HUDEP-2 (cell line): ENCODE results near the gene DHX35.
"Not testable (repeated sequence)": the region's sequence is repeated elsewhere in the genome, so short reads cannot be mapped to it uniquely, and the experiment has no call there.

Source experiments
- DNase-seq, 76 experiments: peaks; one replicate each; lab custom pipeline; 2025; ENCODE audit not compliant: unreplicated experiment in 76 of 76; lab: John Stamatoyannopoulos, UW

DHX35 gene

GRCh38 chr20:38937978-38938473 is 24.1 kb upstream of the DHX35 start:
- no peak for DNase-seq

DNA sequence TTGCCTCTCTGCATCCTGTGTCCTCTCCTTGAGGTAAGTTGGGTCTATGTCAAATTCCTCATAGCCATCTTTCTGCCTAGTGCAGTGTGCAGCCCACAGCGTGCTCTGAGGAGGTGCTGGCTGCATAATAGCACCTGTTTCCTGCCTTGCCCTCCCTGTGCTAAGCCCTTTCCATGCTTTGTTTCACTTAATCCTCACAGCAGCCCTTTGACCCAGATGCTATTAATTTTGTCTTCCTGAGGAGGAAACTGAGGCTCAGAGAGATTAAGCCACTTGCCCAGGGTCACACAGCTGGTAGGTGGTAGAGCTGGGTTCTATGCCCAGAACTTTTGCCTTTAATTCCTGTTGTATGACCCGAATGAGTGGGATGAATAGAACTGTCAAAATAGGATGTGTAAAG is 22.5 kb upstream of the DHX35 start:
- DNase-seq: no peak

- DNase-seq: no peak
These were observed 21.5 kb upstream of the DHX35 start for GRCh38 chr20:38940644-38941043.

GRCh38 chr20:38941726-38942389 is 20.3 kb upstream of the DHX35 start:
- DNase-seq: no peak

DNA sequence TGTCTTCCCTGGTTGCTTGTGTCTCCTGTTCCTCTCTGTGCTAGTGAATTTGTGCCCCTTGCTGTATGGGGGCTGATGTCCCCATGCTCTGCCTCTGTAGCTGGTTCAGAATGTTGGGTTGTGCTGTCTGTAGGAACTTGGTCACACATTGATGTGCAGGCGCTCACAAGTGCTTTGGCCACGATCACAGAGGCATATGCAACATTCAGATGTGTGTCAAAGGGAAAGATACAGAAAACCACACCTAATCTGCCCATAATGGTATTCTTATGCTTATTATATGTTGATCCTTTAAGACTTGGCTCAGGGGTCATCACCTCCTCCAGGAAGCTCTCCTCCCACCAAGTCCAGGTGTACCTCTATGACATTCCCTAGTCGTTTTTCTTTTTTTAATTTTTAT is 17.1 kb upstream of the DHX35 start:
- DNase-seq: peak in 5 of 76 experiments; percentile 9 to 24 (median 16)

DNA sequence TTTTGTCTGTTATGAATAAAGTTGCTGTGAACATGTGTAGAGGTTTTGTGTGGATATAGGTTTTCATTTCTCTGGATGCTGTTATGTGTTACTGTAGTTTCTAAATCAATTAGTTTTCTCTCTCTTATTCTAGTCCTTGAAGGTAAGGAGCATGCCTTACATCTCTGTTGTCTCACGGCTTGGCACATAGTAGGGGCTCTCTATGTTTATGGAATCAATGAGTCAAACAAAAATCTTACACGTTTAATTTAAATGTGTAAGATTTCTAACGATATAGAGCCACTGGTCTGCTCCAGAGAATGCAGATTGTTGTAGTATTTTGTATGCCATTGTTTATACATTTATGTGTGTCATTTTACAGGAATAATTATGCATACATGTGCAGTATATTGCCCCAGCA is 15.3 kb upstream of the DHX35 start:
- DNase-seq: no peak

DNA sequence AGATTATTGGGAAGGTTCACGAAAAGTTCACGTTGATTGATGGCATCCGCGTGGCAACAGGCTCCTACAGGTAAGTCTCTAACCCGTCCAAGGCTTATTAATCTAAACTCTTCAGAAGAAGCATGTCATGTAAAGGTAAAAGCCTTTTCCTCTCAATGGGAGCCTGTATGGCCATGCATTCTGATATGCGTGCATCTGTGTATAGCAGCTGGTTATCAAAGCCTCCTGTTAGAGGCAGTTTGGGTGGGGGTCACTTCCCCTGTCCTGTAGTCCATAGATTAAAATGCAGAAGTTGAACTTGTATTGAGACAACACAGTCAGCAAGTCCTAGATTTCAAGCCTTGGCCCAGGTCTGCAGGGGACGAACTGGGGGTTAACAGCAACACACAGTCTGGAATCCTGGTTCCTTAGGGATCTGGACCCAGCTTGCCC is 14.2 kb upstream of the DHX35 start:
- DNase-seq: peak in 73 of 76 experiments; percentile 19 to 91 (median 68)

- no peak for DNase-seq
These were observed 11.9 kb upstream of the DHX35 start for GRCh38 chr20:38950254-38950653.

GRCh38 chr20:38951611-38952010 is 10.5 kb upstream of the DHX35 start:
- no peak for DNase-seq

DNA sequence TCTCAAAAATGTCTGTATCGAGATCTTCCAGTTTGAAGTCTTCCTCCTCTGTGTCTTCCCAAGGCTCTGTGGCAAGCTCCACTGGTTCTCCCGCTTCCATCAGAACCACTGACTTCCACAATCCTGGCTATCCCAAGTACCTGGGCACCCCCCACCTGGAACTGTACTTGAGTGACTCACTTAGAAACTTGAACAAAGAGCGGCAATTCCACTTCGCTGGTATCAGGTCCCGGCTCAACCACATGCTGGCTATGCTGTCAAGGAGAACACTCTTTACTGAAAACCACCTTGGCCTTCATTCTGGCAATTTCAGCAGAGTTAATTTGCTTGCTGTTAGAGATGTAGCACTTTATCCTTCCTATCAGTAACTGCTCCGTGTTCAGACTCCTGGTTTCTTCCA is 10.0 kb upstream of the DHX35 start:
- DNase-seq: no peak

DNA sequence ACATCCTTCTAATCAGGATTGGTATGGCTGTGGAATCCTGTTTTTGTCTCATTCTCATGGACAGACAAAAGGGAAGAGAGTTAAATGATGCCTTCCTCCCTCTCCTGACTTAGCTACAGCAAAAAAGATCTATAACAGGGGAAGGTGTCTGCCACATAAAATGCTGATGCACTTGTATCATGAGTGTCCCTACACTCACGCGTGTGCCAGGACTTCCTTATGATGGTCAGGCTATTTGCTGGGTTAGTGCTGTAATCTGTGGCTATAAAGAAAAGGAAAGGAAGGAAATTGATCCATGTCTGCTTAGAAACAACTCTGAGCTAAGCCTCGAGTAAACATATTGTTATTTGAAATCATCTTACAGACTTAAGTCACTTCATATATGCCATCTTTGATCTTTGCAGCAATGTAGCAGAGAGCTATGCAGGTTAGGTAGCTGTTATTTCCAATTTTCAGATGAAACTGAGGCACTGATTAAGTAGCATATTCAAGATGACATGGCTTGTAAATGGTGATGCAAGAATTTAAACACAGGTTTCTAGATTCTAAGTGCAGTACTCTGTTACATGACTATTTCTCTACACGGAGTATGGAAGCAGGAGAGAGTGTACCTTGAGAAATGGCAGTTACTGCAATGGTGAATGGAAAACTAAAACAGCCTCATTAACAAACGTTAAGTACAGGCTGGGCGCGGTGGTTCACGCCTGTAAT is 8.4 kb upstream of the DHX35 start:
- DNase-seq: no peak

DNA sequence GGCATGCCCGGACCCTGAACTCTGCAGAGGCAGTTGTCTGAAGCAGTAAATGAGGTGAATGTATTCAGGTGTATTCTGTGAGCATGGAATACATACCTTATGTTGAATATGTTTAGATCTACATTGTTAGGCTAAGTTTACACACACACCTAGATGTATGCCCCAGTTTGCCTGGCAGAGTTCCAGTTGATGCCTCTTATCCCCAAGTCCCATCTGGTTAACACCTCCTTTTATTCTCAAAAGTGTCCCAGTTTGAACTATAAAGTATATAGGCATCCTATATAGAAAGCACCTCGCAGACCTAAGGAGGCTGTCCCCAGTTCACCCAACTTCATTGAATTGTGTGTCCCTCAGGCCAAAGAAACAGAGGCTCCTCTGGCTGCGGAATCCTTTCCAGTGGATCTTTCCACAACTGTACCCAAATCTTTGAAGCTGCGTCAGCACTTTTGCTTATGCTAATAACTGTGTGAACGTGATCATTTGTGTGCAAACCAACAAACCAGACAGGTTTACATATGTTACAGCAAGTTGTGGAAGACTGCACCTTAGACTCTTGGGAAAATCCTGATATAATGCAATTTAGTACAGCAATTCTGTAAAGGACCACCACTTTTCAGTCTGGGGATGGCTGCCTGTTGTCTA is 4.8 kb upstream of the DHX35 start:
- peak in 31 of 76 experiments; percentile 5 to 57 (median 32) for DNase-seq

- DNase-seq: no peak
These were observed 4.1 kb upstream of the DHX35 start for GRCh38 chr20:38957915-38958485.

DNA sequence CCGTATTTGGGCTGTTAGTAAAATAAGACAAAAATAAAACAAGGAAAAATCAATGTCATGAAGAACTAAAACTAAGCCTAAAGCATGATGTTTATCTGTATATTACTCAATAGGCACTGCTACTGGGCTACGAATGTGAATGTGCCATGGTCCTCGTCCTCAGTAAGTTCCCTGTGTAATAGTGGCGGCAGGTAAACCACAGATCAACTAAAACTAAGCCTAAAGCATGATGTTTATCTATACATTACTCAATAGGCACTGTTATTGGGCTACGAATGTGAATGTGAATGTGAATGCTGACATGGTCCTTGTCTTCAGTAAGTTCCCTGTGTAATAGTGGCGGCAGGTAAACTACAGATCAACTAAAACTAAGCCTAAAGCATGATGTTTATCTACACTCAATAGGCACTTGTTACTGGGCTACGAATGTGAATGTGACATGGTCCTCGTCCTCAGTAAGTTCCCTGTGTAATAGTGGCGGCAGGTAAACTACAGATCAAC is 1.9 kb upstream of the DHX35 start:
- not testable (repeated sequence) for DNase-seq

GRCh38 chr20:38961530-38962043 is 557 bp upstream of the DHX35 start:
- DNase-seq: peak in 34 of 76 experiments; percentile 7 to 63 (median 32)

DNA sequence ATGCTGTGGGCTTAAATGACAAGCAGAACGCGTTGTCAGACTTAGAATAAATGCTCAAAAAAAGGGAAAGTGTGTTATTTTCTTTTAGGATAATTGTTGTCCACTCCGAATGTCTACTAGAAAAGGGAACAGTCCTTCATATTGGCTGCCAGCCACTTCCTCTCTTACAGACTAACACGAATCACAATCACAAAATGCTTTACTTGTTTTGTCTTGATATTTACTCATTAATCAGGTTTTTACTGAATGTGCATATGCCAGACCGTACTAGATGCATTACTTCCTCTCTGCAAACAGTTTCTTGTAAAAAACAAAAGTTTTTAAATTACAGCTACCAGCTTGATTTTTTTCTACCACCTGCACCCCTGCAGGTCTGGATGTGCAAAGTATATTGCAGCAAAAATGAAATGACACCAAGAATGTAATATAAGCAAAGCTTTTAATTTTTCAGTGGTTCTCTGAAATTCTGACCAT is 821 bp downstream of the DHX35 start:
- peak in 3 of 76 experiments; percentile 5 to 42 (median 34) for DNase-seq

- DNase-seq: no peak
These were observed 1.6 kb downstream of the DHX35 start for GRCh38 chr20:38963745-38964144.

GRCh38 chr20:38965264-38965663 is 3.1 kb downstream of the DHX35 start:
- DNase-seq: no peak

DNA sequence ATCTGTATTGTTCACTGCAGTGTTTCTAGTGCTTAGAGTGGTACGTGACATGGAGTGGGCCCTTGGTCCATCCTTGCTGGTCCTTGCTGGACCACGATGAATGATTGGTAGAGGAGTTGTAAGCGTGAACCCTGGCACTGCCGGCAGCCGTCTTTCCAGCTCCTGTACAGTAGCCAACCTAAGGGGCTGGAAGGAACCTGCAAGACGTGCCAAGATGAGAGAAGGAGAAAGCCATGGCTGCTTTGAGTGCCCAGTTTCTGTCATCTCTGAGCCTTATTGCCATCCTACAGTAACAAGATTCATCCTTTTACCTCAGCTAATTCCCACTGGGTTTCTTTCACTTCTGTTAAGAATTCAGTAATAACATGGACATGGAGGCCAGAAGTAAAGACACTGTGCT is 5.9 kb downstream of the DHX35 start:
- DNase-seq: no peak

- DNase-seq: no peak
These were observed 7.6 kb downstream of the DHX35 start for GRCh38 chr20:38969708-38970107.

DNA sequence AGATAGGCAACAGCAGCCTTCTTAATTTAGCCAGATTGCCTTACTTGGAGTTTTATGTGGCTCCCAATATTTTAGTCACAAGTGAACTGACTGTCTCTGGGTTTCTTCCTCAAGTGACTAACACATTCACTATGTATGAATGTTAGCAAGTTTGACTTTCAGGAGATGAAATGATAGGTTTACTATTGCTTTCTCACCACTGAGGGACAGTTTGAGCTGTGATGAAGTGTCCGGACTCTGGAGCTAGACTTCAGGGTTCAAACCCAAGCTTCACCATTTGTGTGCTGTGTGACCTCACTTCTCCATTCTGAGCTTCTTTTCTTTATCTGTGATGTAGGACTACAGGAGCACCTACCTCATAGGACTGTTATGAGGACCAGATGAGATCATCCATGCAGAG is 8.2 kb downstream of the DHX35 start:
- DNase-seq: no peak
